Ovary (tissue), 3 donors: ENCODE measurements around the gene CYP4V2.

Experiments
- POLR2A ChIP-seq: fragments of 450-650 bp; IDR thresholded peaks from one replicate; pipeline ENCODE4 v1.6.1; 2017; ENCODE audit warnings: antibody characterized with exemption, mild to moderate bottlenecking, moderate library complexity
- TF ChIP-seq, protein P1 (sequence below), 3 donors: fragments of 450-650 bp in 2 of 3; fragments of 200-600 bp in 1 of 3; IDR thresholded peaks; one replicate each; pipeline versions ENCODE4 v1.5.1 to v1.8.0; 2016 to 2022; ENCODE audit warnings: antibody characterized with exemption in 3 of 3, mild to moderate bottlenecking in 1 of 3
- donor health status: DM: no; HTN: no; CAD: no.

DNA sequence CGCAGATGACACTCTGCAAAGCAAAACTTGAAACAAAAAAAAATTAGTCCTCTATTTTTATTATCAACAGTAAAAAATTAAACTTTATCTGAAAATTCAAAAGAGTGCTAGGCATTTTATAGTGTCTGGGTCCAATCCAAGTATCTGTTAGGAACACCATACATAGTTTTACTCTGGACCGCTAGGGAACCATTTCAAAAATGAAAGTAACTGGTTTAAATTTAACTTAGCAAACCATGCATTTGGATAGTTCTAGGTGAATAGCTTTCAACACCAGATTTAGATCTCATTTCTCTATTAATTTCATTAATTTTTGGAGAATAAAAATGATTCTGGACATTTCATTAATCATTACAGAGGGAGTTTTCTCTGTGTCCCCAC is 37.1 kb downstream of the CYP4V2 start:
- TF ChIP-seq, protein P1, sequence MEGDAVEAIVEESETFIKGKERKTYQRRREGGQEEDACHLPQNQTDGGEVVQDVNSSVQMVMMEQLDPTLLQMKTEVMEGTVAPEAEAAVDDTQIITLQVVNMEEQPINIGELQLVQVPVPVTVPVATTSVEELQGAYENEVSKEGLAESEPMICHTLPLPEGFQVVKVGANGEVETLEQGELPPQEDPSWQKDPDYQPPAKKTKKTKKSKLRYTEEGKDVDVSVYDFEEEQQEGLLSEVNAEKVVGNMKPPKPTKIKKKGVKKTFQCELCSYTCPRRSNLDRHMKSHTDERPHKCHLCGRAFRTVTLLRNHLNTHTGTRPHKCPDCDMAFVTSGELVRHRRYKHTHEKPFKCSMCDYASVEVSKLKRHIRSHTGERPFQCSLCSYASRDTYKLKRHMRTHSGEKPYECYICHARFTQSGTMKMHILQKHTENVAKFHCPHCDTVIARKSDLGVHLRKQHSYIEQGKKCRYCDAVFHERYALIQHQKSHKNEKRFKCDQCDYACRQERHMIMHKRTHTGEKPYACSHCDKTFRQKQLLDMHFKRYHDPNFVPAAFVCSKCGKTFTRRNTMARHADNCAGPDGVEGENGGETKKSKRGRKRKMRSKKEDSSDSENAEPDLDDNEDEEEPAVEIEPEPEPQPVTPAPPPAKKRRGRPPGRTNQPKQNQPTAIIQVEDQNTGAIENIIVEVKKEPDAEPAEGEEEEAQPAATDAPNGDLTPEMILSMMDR (IDR thresholded peaks at IDR 0.05): no peak
- no peak for TF ChIP-seq POLR2A
